ENCODE measurements around the gene TNIK.

The TNIK gene

DNA sequence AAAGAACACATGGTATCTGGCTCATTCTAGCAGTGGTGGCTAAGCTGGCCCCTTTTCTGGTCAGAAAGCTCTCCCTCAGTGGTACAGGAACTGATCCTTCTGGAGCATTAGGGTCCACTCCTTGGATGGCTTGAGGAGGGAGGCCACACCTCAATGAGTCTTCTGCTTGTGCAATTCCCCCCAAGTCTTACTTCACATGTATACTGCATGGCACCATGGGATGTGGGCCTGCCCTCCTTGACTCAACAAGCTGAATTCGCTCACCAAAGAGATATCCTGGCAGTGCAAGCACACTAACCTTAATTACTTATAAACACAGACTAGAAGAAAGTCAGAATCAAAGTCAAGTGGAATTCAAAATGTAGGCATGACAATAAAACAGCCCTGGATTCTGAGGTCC, 299.9 kb downstream of the TNIK start:
- no peak overlapping the region for H3K4me3 ChIP-seq (ENCODE audit: low read depth, low read length, poor library complexity, severe bottlenecking)

GRCh38 chr3:171159822-171160157, 300.4 kb downstream of the TNIK start:
- no peaks in the 10 kb centered on the region for H4K20me1 ChIP-seq (ENCODE audit: insufficient read depth, low read length)
- H2AFZ ChIP-seq (ENCODE audit: low read length): no peak overlapping the region
- H3K9me3 ChIP-seq (ENCODE audit: low read length): no peaks in the 10 kb centered on the region
- H3K36me3 ChIP-seq (ENCODE audit: insufficient read depth, low read length): no peaks in the 10 kb centered on the region
- H3K9ac ChIP-seq (ENCODE audit: low read length): no peak overlapping the region
- H3K27me3 ChIP-seq (ENCODE audit: insufficient read depth, low read length): no peaks in the 10 kb centered on the region; the same call in 1 of the 2 replicates
- no peaks in the 10 kb centered on the region for H3K4me1 ChIP-seq (ENCODE audit: insufficient read depth, low read length, severe bottlenecking)
- H3K4me3 ChIP-seq (ENCODE audit: low read depth, low read length, poor library complexity, severe bottlenecking): no peak overlapping the region
- TF ChIP-seq EZH2 (IDR thresholded peaks at IDR 0.05; ENCODE audit: borderline replicate concordance, low read length) (no peak), CTCF (IDR thresholded peaks at IDR 0.05; ENCODE audit: low read length) (no peak)
- H3K4me2 ChIP-seq (ENCODE audit: low read length): no peak overlapping the region
- H3K79me2 ChIP-seq (ENCODE audit: insufficient read depth, low read length): no peaks in the 10 kb centered on the region
- H3F3A ChIP-seq (ENCODE audit: insufficient read depth, low read length): no peaks in the 10 kb centered on the region
- H3K9me2 ChIP-seq (ENCODE audit: low read depth, low read length): no peaks in the 10 kb centered on the region
- H3K27ac ChIP-seq (ENCODE audit: low read depth, low read length, poor library complexity, severe bottlenecking): no peak overlapping the region

More for the DNA sequence above, 299.9 kb downstream of the TNIK start:
- no peaks in the 10 kb centered on the region for H3K79me2 ChIP-seq (ENCODE audit: insufficient read depth, low read length)
- no peak overlapping the region for H3K27ac ChIP-seq (ENCODE audit: low read depth, low read length, poor library complexity, severe bottlenecking)
- H3K4me1 ChIP-seq (ENCODE audit: insufficient read depth, low read length, severe bottlenecking): no peaks in the 10 kb centered on the region
- H3K27me3 ChIP-seq (ENCODE audit: insufficient read depth, low read length): no peaks in the 10 kb centered on the region; the same call in 1 of the 2 replicates
- no peak overlapping the region for H3K9ac ChIP-seq (ENCODE audit: low read length)
- H3K9me3 ChIP-seq (ENCODE audit: low read length): no peaks in the 10 kb centered on the region
- H3F3A ChIP-seq (ENCODE audit: insufficient read depth, low read length): no peaks in the 10 kb centered on the region
- TF ChIP-seq EZH2 (IDR thresholded peaks at IDR 0.05; ENCODE audit: borderline replicate concordance, low read length) (no peak), CTCF (IDR thresholded peaks at IDR 0.05; ENCODE audit: low read length) (no peak)
- H3K4me2 ChIP-seq (ENCODE audit: low read length): no peak overlapping the region
- H4K20me1 ChIP-seq (ENCODE audit: insufficient read depth, low read length): no peaks in the 10 kb centered on the region
- no peaks in the 10 kb centered on the region for H3K36me3 ChIP-seq (ENCODE audit: insufficient read depth, low read length)
- H3K9me2 ChIP-seq (ENCODE audit: low read depth, low read length): no peaks in the 10 kb centered on the region
- H2AFZ ChIP-seq (ENCODE audit: low read length): no peak overlapping the region

GRCh38 chr3:171159024-171159821, 301.0 kb downstream of the TNIK start:
- no peaks in the 10 kb centered on the region for H4K20me1 ChIP-seq (ENCODE audit: insufficient read depth, low read length)
- H3K9me3 ChIP-seq (ENCODE audit: low read length): no peaks in the 10 kb centered on the region
- H3K36me3 ChIP-seq (ENCODE audit: insufficient read depth, low read length): no peaks in the 10 kb centered on the region
- no peak overlapping the region for H3K4me3 ChIP-seq (ENCODE audit: low read depth, low read length, poor library complexity, severe bottlenecking)
- no peaks in the 10 kb centered on the region; the same call in 1 of the 2 replicates for H3K27me3 ChIP-seq (ENCODE audit: insufficient read depth, low read length)
- no peaks in the 10 kb centered on the region for H3F3A ChIP-seq (ENCODE audit: insufficient read depth, low read length)
- no peak overlapping the region for H3K4me2 ChIP-seq (ENCODE audit: low read length)
- TF ChIP-seq CTCF (IDR thresholded peaks at IDR 0.05; ENCODE audit: low read length) (no peak), EZH2 (IDR thresholded peaks at IDR 0.05; ENCODE audit: borderline replicate concordance, low read length) (no peak)
- H3K4me1 ChIP-seq (ENCODE audit: insufficient read depth, low read length, severe bottlenecking): no peaks in the 10 kb centered on the region
- H3K79me2 ChIP-seq (ENCODE audit: insufficient read depth, low read length): no peaks in the 10 kb centered on the region
- H3K27ac ChIP-seq (ENCODE audit: low read depth, low read length, poor library complexity, severe bottlenecking): no peak overlapping the region
- no peak overlapping the region for H2AFZ ChIP-seq (ENCODE audit: low read length)
- H3K9ac ChIP-seq (ENCODE audit: low read length): no peak overlapping the region
- no peaks in the 10 kb centered on the region for H3K9me2 ChIP-seq (ENCODE audit: low read depth, low read length)

All from OCI-LY1 (cell line).